ENCODE results near the gene NR5A1.

The NR5A1 gene

DNA sequence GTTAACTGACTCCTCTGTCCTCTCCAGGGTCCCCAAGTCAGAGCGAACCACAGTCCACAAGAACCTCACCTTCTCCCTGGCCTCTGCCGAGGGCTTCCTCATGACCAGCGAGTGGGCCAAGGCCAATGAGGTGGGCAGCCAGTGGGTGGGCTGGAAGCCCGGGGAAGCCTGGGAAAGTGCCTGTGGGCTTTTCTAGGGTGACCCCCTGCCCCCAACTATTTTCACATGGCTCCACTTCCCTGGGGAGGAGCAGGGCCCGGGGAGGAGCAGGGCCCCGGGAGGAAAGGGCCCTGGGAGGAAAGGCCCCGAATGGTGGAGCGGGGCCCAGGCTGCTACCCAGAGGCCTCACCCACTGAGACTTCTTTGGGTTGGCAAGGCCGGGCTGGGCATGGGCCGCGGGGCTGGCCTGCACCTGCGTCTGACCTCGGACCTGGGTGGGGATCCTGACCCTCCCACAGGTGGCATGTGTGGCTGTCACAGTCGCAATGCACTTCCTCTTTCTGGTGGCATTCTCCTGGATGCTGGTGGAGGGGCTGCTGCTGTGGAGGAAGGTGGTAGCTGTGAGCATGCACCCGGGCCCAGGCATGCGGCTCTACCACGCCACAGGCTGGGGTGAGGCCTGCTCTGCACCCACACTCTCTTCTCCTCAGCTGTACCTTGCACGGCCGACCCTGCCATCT is 39.0 kb downstream of the NR5A1 start:
- DNase-seq (ENCODE audit: low read depth) = no peak
- H3K4me3 ChIP-seq (ENCODE audit: low read depth, low read length) = no peak overlapping the region
- TF ChIP-seq, protein P1, sequence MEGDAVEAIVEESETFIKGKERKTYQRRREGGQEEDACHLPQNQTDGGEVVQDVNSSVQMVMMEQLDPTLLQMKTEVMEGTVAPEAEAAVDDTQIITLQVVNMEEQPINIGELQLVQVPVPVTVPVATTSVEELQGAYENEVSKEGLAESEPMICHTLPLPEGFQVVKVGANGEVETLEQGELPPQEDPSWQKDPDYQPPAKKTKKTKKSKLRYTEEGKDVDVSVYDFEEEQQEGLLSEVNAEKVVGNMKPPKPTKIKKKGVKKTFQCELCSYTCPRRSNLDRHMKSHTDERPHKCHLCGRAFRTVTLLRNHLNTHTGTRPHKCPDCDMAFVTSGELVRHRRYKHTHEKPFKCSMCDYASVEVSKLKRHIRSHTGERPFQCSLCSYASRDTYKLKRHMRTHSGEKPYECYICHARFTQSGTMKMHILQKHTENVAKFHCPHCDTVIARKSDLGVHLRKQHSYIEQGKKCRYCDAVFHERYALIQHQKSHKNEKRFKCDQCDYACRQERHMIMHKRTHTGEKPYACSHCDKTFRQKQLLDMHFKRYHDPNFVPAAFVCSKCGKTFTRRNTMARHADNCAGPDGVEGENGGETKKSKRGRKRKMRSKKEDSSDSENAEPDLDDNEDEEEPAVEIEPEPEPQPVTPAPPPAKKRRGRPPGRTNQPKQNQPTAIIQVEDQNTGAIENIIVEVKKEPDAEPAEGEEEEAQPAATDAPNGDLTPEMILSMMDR (IDR thresholded peaks at IDR 0.05; ENCODE audit: low read depth, low read length, missing control alignments) = no peak

DNA sequence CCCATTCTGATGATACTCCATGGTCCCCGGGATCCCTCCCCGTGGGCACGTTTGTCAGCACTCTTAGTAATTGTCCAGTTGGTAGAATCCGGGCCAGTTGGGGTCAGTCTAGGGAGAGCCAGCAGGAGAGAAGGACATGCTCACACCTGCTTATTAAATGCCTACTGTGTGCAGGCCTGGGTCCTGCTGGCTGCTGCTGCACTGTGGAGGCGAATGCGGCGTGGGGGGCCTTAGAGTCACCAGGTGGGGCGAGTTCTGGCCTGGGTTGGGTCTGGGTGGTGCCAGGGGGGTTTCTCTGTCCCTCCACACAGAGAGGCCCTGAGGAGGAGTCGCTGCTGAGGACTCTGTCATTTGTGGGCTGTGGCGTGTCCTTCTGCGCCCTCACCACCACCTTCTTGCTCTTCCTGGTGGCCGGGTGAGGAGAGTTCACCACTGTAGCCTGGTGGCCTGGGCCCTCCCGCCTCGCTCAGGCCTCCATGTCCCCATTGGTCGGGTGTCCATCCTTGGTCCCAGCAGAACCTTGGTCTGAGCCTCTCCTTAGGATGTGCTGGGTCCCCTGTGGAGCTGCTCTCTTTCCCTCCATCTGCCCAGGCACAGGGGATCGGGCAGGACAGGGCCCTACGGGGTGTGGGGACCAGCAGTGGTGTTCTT is 39.7 kb downstream of the NR5A1 start:
- DNase-seq (ENCODE audit: low read depth) = no peak
- H3K4me3 ChIP-seq (ENCODE audit: low read depth, low read length) = no peak overlapping the region
- TF ChIP-seq, protein P1 (IDR thresholded peaks at IDR 0.05; ENCODE audit: low read depth, low read length, missing control alignments) = no peak

GRCh38 chr9:124465736-124466135 is 41.5 kb downstream of the NR5A1 start:
- TF ChIP-seq, protein P1 (IDR thresholded peaks at IDR 0.05; ENCODE audit: low read depth, low read length, missing control alignments) = no peak
- H3K4me3 ChIP-seq (ENCODE audit: low read depth, low read length) = no peak overlapping the region
- DNase-seq (ENCODE audit: low read depth) = no peak

- no peak for DNase-seq (ENCODE audit: low read depth)
- TF ChIP-seq, protein P1 (IDR thresholded peaks at IDR 0.05; ENCODE audit: low read depth, low read length, missing control alignments) = no peak
- no peak overlapping the region for H3K4me3 ChIP-seq (ENCODE audit: low read depth, low read length)
These were observed 44.5 kb downstream of the NR5A1 start for GRCh38 chr9:124462739-124463138.

- no peak for DNase-seq (ENCODE audit: low read depth)
- H3K4me3 ChIP-seq (ENCODE audit: low read depth, low read length) = no peak overlapping the region
- TF ChIP-seq, protein P1 (IDR thresholded peaks at IDR 0.05; ENCODE audit: low read depth, low read length, missing control alignments) = no peak
These were observed 48.8 kb downstream of the NR5A1 start for GRCh38 chr9:124458441-124458840.

DNA sequence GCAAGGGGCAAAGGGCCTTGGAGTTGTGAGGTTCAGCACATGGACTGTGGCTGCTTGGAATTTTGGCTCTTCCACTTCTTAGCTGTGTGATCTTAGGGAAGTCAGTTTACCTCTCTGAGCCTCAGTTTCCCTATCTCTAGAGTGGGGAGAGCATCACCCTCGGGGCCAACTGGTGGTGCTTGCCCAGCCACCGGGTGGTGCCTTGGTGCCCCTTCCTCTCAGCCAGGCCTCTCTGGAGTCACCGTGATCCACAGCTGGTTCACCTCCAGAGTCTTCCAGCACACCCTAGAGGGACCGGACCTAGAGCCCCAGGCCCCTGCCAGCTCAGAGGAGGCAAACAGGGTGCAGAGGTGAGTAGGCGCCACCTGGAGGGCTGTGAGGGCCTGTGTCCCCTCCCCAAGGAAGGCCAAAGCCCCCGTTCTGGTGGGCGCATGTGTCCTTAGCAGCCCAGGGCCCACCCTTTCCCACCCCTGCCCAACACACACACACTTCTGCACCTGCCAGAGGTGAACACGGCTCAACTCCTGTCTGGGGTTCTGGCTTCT is 49.2 kb downstream of the NR5A1 start:
- no peak for DNase-seq (ENCODE audit: low read depth)
- no peak overlapping the region for H3K4me3 ChIP-seq (ENCODE audit: low read depth, low read length)
- TF ChIP-seq, protein P1 (IDR thresholded peaks at IDR 0.05; ENCODE audit: low read depth, low read length, missing control alignments) = peak; percentile 5
